Measurements from ENCODE around the gene MAD1L1.

DNA sequence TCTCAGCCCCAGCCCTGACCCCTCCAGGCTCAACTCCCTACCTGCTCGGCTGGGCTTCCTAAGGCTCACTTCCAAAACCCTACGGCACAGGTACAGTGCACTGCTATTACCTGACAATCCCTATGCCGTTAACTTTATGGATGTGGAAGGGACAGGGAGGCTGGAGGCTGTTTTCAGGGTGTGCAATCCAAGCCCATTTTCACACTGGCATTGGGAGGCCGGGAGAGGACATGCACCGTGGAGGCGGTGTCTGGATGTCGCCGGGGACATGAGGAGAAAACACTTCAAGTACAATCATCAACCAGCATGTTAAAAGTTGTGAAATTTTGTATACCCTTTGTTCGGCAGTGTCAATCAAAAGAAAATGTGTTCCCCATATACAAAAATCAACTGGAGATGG is 80.1 kb downstream of the MAD1L1 start:
- TF ChIP-seq, protein P1, sequence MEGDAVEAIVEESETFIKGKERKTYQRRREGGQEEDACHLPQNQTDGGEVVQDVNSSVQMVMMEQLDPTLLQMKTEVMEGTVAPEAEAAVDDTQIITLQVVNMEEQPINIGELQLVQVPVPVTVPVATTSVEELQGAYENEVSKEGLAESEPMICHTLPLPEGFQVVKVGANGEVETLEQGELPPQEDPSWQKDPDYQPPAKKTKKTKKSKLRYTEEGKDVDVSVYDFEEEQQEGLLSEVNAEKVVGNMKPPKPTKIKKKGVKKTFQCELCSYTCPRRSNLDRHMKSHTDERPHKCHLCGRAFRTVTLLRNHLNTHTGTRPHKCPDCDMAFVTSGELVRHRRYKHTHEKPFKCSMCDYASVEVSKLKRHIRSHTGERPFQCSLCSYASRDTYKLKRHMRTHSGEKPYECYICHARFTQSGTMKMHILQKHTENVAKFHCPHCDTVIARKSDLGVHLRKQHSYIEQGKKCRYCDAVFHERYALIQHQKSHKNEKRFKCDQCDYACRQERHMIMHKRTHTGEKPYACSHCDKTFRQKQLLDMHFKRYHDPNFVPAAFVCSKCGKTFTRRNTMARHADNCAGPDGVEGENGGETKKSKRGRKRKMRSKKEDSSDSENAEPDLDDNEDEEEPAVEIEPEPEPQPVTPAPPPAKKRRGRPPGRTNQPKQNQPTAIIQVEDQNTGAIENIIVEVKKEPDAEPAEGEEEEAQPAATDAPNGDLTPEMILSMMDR (tag by site-specific recombination; IDR thresholded peaks at IDR 0.05) = no peak
- TF ChIP-seq YY2 (tag by site-specific recombination; IDR thresholded peaks at IDR 0.05) = no peak
- TF ChIP-seq ZFP37 (tag by site-specific recombination; IDR thresholded peaks at IDR 0.05) = no peak
- TF ChIP-seq ZNF677 (tag by site-specific recombination; IDR thresholded peaks at IDR 0.05) = no peak
- no peak for TF ChIP-seq KLF10 (tag by site-specific recombination; IDR thresholded peaks at IDR 0.05)
- TF ChIP-seq, protein P2, sequence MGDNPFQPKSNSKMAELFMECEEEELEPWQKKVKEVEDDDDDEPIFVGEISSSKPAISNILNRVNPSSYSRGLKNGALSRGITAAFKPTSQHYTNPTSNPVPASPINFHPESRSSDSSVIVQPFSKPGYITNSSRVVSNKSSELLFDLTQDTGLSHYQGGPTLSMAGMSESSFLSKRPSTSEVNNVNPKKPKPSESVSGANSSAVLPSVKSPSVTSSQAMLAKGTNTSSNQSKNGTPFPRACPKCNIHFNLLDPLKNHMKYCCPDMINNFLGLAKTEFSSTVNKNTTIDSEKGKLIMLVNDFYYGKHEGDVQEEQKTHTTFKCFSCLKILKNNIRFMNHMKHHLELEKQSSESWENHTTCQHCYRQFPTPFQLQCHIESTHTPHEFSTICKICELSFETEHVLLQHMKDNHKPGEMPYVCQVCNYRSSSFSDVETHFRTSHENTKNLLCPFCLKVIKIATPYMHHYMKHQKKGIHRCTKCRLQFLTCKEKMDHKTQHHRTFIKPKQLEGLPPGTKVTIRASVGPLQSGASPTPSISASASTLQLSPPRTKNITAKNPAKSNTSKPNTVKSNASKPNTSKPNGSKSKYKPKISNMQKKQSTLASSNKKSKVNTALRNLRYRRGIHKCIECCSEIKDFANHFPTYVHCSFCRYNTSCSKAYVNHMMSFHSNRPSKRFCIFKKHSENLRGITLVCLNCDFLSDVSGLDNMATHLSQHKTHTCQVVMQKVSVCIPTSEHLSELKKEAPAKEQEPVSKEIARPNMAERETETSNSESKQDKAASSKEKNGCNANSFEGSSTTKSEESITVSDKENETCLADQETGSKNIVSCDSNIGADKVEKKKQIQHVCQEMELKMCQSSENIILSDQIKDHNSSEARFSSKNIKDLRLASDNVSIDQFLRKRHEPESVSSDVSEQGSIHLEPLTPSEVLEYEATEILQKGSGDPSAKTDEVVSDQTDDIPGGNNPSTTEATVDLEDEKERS (tag by site-specific recombination; IDR thresholded peaks at IDR 0.05) = no peak
- TF ChIP-seq ZNF114 (tag by site-specific recombination; IDR thresholded peaks at IDR 0.05) = no peak

Measured in HEK293 (cell line).